ENCODE measurements around the gene CD99L2. TPM values are rescaled to one million over a fixed set of nuclear protein-coding genes. Genes with fewer than 3 reads are reported as not detected.

Gene CD99L2
- total RNA-seq, 4 donors from 2014 or later = 12.3 to 22.4 (median 16.5) TPM

DNA sequence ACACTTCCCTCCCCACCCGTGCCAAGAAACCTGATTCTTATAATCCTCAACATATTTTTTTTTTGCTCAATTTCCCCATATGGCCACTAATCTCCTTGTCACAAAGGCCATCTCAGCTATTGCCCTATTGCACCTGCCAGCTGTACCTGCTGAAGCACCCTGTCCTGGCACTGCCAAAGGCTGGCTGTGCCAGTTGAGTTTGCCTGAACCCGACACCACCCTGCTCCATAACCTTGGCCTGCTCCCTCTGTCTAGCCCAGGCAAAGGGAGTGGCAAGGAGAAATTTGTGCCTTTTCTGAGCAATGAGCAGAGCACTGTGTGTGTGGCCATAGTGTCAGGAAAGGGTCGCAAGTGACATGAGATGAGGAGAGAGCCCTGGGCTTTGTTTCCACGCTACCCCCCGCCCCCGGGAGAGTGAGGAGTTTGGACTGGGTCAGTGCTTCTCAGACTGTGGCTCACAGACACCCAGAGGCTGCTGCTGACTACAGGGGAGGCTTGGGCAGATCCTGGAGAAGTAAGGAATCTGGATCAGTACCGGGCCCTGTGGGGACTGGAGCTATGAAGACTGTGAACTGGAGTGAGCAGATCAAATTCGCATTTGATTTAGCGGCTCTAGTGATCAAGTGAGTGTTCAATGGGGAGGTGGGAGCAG, 42.5 kb upstream of the CD99L2 start:
- intact Hi-C loops (cut with DNase I; ENCODE audit: low total_unique reads) (no loop called here), in situ Hi-C loops (cut with MboI; ENCODE audit: low pct_ligation_motif_present in 1 of 4, low pct_unique_long_range_greater_than_20kb in 1 of 4, low sequenced_read_pairs in 3 of 4) (no loop called here)
- peak; percentile 32 for DNase-seq
- Histone ChIP-seq H3K27ac (no peak overlapping the region), H3K4me3 (no peak overlapping the region), H3K36me3 (no peaks in the 10 kb centered on the region), H3K27me3 (no peaks in the 10 kb centered on the region), H3K9me3 (no peaks in the 10 kb centered on the region), H3K4me1 (no peaks in the 10 kb centered on the region)
- TF ChIP-seq POLR2A (IDR thresholded peaks at IDR 0.05) = no peak
- TF ChIP-seq POLR2AphosphoS5 (IDR thresholded peaks at IDR 0.05) = no peak
- TF ChIP-seq EP300 (IDR thresholded peaks at IDR 0.05; ENCODE audit: low read depth) = no peak
- 62 to 79% methylated on average over 4 to 9 of the region's 9 CpGs for WGBS, 2 donors (ENCODE audit: low coverage in 1 of 2)

DNA sequence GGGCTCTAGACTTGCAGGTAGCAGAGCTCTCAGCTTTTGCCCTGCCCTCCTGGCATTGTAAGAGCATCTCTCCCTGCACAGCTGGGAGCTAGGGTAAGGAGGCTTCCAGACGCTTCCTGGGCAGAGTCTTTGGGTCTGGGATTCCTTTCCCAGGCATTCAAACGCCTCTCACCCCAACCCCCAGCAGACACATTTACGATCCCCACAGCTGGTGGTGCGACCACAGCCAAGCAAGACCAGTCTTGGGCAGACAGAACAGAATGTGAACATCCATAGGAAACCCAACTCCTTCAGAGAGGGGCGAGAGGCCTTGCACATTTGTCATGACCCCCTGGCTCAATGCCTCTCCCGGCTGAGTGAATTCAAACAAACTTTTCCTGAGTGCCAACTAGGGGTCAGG, 38.1 kb upstream of the CD99L2 start:
- intact Hi-C loops (cut with DNase I; ENCODE audit: low total_unique reads) (loop anchor here (5.0 kb wide), 1 partner anchor 696 kb away; no protein-coding TSS in a partner anchor), in situ Hi-C loops (cut with MboI; ENCODE audit: low pct_ligation_motif_present in 1 of 4, low pct_unique_long_range_greater_than_20kb in 1 of 4, low sequenced_read_pairs in 3 of 4) (no loop called here)
- no peaks in the 10 kb centered on the region for H3K36me3 ChIP-seq
- no peak for DNase-seq
- TF ChIP-seq EP300 (IDR thresholded peaks at IDR 0.05; ENCODE audit: low read depth) (no peak), POLR2A (IDR thresholded peaks at IDR 0.05) (no peak), POLR2AphosphoS5 (IDR thresholded peaks at IDR 0.05) (no peak)
- TF ChIP-seq, protein P1, sequence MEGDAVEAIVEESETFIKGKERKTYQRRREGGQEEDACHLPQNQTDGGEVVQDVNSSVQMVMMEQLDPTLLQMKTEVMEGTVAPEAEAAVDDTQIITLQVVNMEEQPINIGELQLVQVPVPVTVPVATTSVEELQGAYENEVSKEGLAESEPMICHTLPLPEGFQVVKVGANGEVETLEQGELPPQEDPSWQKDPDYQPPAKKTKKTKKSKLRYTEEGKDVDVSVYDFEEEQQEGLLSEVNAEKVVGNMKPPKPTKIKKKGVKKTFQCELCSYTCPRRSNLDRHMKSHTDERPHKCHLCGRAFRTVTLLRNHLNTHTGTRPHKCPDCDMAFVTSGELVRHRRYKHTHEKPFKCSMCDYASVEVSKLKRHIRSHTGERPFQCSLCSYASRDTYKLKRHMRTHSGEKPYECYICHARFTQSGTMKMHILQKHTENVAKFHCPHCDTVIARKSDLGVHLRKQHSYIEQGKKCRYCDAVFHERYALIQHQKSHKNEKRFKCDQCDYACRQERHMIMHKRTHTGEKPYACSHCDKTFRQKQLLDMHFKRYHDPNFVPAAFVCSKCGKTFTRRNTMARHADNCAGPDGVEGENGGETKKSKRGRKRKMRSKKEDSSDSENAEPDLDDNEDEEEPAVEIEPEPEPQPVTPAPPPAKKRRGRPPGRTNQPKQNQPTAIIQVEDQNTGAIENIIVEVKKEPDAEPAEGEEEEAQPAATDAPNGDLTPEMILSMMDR (IDR thresholded peaks at IDR 0.05) = no peak
- no peaks in the 10 kb centered on the region for H3K27me3 ChIP-seq
- no peaks in the 10 kb centered on the region for H3K4me1 ChIP-seq
- 64% methylated on average over 6 of the region's 6 CpGs; no CpG with 5 or more reads in 1 of the 2 donors for WGBS, 2 donors (ENCODE audit: low coverage in 1 of 2)
- H3K4me3 ChIP-seq = no peak overlapping the region
- H3K27ac ChIP-seq = no peak overlapping the region
- H3K9me3 ChIP-seq = no peaks in the 10 kb centered on the region

DNA sequence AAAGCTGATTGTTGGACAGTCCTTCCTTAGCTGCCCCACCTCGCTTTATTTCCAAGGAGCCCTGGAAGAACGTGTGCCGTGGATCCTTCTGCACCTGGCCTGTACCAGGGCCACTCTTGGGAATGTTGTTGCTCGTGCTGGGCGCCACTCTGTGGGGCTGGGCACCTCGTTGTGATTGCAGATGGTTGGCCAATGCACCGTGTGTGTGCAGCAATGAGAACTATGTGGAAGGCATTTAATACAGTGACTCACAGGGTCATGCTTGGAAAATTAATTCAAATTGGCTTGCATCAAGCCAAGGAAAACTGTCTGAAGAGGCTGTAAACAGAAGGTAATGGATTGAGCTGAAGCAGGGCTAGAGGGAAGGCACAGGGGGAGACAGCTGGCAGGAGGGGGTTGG, 37.0 kb upstream of the CD99L2 start:
- Histone ChIP-seq H3K27ac (no peak overlapping the region), H3K4me3 (no peak overlapping the region), H3K27me3 (no peaks in the 10 kb centered on the region), H3K36me3 (no peaks in the 10 kb centered on the region), H3K4me1 (no peaks in the 10 kb centered on the region), H3K9me3 (no peaks in the 10 kb centered on the region)
- WGBS, 2 donors (ENCODE audit: low coverage in 1 of 2) = 53% methylated on average over 7 of the region's 7 CpGs; no CpG with 5 or more reads in 1 of the 2 donors
- TF ChIP-seq POLR2AphosphoS5 (IDR thresholded peaks at IDR 0.05) = no peak
- no peak for TF ChIP-seq EP300 (IDR thresholded peaks at IDR 0.05; ENCODE audit: low read depth)
- TF ChIP-seq POLR2A (IDR thresholded peaks at IDR 0.05) = no peak
- TF ChIP-seq, protein P1 (IDR thresholded peaks at IDR 0.05) = no peak
- DNase-seq = no peak
- intact Hi-C loops (cut with DNase I; ENCODE audit: low total_unique reads) (loop anchor here (5.0 kb wide), 1 partner anchor 697 kb away; no protein-coding TSS in a partner anchor), in situ Hi-C loops (cut with MboI; ENCODE audit: low pct_ligation_motif_present in 1 of 4, low pct_unique_long_range_greater_than_20kb in 1 of 4, low sequenced_read_pairs in 3 of 4) (no loop called here)

DNA sequence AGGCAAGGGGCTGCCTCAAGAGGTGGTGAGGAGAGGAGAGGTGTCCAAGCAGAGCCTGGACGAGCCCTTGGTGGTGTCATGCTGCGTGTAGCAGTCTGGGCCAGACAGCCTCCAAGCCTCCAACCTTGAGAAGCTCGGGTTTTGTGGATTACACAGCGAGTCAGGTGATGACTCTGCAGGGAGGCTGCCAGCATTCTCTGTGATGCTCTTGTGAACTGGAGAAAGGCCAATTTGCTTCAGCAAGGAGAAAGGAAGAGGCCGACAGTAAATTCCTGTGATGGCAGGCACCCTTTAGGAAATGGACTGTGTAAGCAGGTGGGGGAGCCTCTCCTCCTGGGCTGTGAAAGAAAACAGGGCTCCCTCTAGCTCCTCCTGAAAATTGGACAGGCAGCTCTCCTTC, 36.0 kb upstream of the CD99L2 start:
- intact Hi-C loops (cut with DNase I; ENCODE audit: low total_unique reads) = no loop called here

More for the DNA sequence above, 36.0 kb upstream of the CD99L2 start:
- TF ChIP-seq EP300 (IDR thresholded peaks at IDR 0.05; ENCODE audit: low read depth) (no peak), POLR2A (IDR thresholded peaks at IDR 0.05) (no peak), POLR2AphosphoS5 (IDR thresholded peaks at IDR 0.05) (no peak)
- TF ChIP-seq, protein P1 (IDR thresholded peaks at IDR 0.05) = no peak
- H3K4me1 ChIP-seq = no peaks in the 10 kb centered on the region
- in situ Hi-C loops (cut with MboI; ENCODE audit: low pct_ligation_motif_present in 1 of 4, low pct_unique_long_range_greater_than_20kb in 1 of 4, low sequenced_read_pairs in 3 of 4) = no loop called here
- H3K36me3 ChIP-seq = no peaks in the 10 kb centered on the region
- peak; percentile 16 for DNase-seq
- H3K9me3 ChIP-seq = no peaks in the 10 kb centered on the region
- no peak overlapping the region for H3K27ac ChIP-seq
- WGBS, 2 donors (ENCODE audit: low coverage in 1 of 2) = 26% methylated on average over 5 of the region's 5 CpGs; no CpG with 5 or more reads in 1 of the 2 donors
- H3K27me3 ChIP-seq = no peaks in the 10 kb centered on the region
- no peak overlapping the region for H3K4me3 ChIP-seq
